ENCODE results near the gene ACAP2.
"Not testable (repeated sequence)": the region's sequence is repeated elsewhere in the genome, so short reads cannot be mapped to it uniquely, and the experiment has no call there.

The ACAP2 gene

DNA sequence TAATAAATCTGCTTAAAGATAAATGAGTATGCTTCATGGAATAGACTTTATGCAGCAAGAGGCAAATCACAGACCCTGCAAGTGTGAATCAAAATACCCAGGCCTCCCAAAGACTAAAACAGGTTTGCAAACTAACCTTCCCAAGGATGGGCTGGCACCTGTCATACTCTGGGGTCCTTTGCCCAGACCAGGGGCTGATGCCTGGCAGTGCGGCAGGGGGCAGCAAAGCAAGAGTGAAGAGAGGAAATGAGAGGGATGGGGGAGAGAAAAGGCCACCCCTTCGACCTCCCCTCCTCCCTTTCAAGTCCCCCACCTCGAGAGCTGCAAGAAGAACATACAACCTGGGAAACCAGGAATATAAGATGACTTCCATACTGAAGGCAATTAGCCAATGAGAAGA is 203.7 kb downstream of the ACAP2 start:
- Histone ChIP-seq H3K27me3 (ENCODE audit: control insufficient read depth in 1 of 2, insufficient read depth in 2 of 2, low read length in 2 of 2) (no peaks in the 10 kb centered on the region), H3K4me1 (ENCODE audit: control insufficient read depth in 1 of 2, insufficient read depth in 2 of 2, low read length in 2 of 2) (peaks cover 0 to 7% of the 10 kb centered on the region in 2 donors), H3K9me3 (ENCODE audit: control insufficient read depth in 1 of 2, low read length in 2 of 2) (peaks cover 4% of the 10 kb centered on the region in 2 donors), H3K36me3 (ENCODE audit: control insufficient read depth in 1 of 2, insufficient read depth in 2 of 2, low read length in 2 of 2) (peaks cover 0 to 5% of the 10 kb centered on the region in 2 donors), H3K27ac (ENCODE audit: low read depth, low read length) (no peak overlapping the region), H3K4me3 (ENCODE audit: low read depth in 1 of 2, low read length in 2 of 2) (no peak overlapping the region), H3K9ac (ENCODE audit: low read depth in 1 of 2, low read length in 2 of 2) (no peak overlapping the region)

DNA sequence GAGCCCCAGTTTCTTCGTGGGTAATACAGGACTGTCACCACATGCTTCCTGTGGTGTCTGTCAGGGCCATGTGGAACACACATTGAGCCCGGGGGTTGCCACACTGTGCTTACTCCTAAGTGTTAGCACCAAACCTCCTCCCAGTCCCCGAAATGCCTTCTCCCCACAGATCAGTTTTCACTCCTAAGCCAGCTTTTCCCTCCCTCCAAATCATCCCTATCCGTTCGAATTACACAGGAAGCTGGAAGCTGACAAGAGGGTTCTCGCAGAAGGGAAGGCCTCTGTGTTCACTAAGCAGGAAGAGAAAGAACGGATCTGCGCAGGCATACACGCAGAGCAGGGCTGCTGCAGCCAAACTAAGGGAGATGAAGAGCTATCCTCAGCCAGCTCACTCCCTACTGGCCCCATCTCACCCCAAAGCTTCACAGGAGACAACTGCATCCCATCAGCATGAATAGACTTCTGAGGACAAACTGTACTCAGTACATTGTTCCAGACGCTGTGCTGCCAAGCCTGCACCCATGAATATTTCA is 204.2 kb downstream of the ACAP2 start:
- Histone ChIP-seq H3K27me3 (ENCODE audit: control insufficient read depth in 1 of 2, insufficient read depth in 2 of 2, low read length in 2 of 2) (no peaks in the 10 kb centered on the region), H3K9ac (ENCODE audit: low read depth in 1 of 2, low read length in 2 of 2) (no peak overlapping the region), H3K36me3 (ENCODE audit: control insufficient read depth in 1 of 2, insufficient read depth in 2 of 2, low read length in 2 of 2) (peaks cover 0 to 5% of the 10 kb centered on the region in 2 donors), H3K4me1 (ENCODE audit: control insufficient read depth in 1 of 2, insufficient read depth in 2 of 2, low read length in 2 of 2) (peaks cover 0 to 7% of the 10 kb centered on the region in 2 donors), H3K9me3 (ENCODE audit: control insufficient read depth in 1 of 2, low read length in 2 of 2) (peaks cover 4% of the 10 kb centered on the region in 2 donors), H3K4me3 (ENCODE audit: low read depth in 1 of 2, low read length in 2 of 2) (no peak overlapping the region), H3K27ac (ENCODE audit: low read depth, low read length) (no peak overlapping the region)

DNA sequence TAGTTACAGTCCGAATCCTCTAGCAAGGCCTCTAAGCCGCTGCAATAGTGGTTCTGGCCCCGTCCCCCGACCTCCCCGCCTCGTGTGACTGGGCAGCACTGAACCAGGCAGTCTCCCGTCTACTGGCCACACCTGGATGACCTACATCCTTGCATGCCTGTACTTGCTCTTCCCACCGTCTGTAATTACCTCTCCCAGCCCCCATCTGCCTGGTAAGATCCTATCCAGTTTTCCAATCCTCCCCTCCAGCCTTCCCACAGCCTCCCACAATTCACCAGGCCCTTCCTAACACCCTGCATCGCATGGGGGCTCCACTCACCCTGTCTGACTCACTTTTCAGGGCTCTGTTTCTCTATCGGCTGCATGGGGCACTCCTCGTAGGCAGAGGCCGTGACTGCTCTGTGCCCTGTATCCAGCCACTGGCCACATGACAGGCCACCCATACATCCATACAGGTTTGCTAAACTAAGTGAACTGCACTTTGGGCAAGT is 204.7 kb downstream of the ACAP2 start:
- H3K36me3 ChIP-seq (ENCODE audit: control insufficient read depth in 1 of 2, insufficient read depth in 2 of 2, low read length in 2 of 2), result peaks cover 0 to 5% of the 10 kb centered on the region in 2 donors
- peaks cover 0 to 7% of the 10 kb centered on the region in 2 donors for H3K4me1 ChIP-seq (ENCODE audit: control insufficient read depth in 1 of 2, insufficient read depth in 2 of 2, low read length in 2 of 2)
- no peak overlapping the region for H3K4me3 ChIP-seq (ENCODE audit: low read depth in 1 of 2, low read length in 2 of 2)
- no peaks in the 10 kb centered on the region for H3K27me3 ChIP-seq (ENCODE audit: control insufficient read depth in 1 of 2, insufficient read depth in 2 of 2, low read length in 2 of 2)
- no peak overlapping the region for H3K9ac ChIP-seq (ENCODE audit: low read depth in 1 of 2, low read length in 2 of 2)
- peaks cover 4% of the 10 kb centered on the region in 2 donors for H3K9me3 ChIP-seq (ENCODE audit: control insufficient read depth in 1 of 2, low read length in 2 of 2)
- no peak overlapping the region for H3K27ac ChIP-seq (ENCODE audit: low read depth, low read length)

DNA sequence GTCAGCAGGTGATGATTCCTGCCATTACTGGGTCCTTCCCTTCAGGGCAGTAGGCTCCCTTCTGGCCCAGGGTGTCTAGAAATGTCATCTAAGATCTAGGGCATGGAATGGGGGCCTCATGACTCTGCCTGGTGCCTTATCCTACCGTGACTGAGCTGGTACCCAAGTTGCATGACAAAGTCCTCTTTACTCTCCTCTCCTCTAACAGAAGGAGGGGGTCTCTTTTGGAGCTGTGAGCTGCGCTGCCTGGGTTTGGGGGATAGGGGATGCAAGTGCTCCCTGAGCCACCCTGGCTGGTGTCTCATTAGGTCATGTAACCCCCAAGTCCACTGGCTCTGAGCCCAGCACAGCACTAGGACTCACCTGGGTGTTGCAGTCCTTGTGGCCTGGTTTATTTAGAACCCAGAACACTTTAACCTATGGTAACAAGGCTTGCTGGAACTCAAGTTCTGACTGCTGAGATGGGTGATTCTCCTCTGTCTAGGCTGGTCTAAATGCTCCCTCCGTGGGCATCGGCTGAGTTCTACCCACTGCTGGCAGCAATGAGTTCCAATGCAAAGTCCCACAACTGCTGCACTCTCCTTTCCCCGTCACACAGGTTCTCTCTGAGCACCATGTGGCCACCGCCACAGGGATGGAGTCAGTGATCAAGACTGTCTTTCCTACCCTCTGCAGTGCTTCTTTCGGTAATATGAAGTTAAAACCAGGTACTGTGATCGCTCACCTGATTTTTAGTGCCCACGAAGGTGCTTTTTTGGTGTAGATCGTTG is 205.8 kb downstream of the ACAP2 start:
- Histone ChIP-seq H3K36me3 (ENCODE audit: control insufficient read depth in 1 of 2, insufficient read depth in 2 of 2, low read length in 2 of 2) (peaks cover 0 to 5% of the 10 kb centered on the region in 2 donors), H3K27me3 (ENCODE audit: control insufficient read depth in 1 of 2, insufficient read depth in 2 of 2, low read length in 2 of 2) (no peaks in the 10 kb centered on the region), H3K9ac (ENCODE audit: low read depth in 1 of 2, low read length in 2 of 2) (no peak overlapping the region), H3K9me3 (ENCODE audit: control insufficient read depth in 1 of 2, low read length in 2 of 2) (peaks cover 4% of the 10 kb centered on the region in 2 donors), H3K4me1 (ENCODE audit: control insufficient read depth in 1 of 2, insufficient read depth in 2 of 2, low read length in 2 of 2) (peaks cover 0 to 7% of the 10 kb centered on the region in 2 donors), H3K4me3 (ENCODE audit: low read depth in 1 of 2, low read length in 2 of 2) (no peak overlapping the region), H3K27ac (ENCODE audit: low read depth, low read length) (no peak overlapping the region)

DNA sequence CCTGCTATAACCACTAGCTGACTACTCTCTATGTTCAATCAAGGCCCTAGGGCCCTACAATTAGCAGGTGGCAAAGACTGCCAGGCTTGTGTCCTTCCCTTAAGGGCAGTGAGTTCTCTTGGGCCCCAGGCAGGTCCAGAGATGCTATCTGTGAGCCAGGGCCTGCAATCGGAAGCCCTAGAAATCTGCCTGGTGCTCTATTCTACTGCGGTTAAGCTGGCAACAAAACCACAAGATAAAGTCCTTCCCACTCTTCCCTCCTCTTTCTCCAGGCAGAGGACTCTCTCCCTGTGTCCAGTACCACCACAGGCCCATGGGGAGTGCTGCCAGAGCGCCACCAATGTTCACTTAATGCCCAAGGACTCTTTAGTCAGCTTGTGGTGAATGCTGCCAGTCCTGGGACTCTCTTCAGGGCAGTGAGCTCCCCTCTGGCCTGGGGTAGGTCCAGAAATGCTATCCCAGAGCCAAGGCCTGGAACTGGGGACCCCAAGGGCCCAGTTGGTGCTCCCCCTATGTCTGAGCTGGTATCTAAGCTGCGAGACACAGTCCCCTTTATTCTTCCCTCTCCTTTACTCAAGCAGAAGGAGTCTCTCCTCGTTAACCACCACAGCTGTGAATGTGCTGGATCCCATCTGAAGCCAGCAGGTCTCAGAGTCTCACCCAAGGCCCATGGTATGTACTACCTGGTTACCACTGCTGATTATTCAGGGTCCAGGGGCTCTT is 206.6 kb downstream of the ACAP2 start:
- Histone ChIP-seq H3K4me3 (ENCODE audit: low read depth in 1 of 2, low read length in 2 of 2) (no peak overlapping the region), H3K36me3 (ENCODE audit: control insufficient read depth in 1 of 2, insufficient read depth in 2 of 2, low read length in 2 of 2) (peaks cover 0 to 5% of the 10 kb centered on the region in 2 donors), H3K4me1 (ENCODE audit: control insufficient read depth in 1 of 2, insufficient read depth in 2 of 2, low read length in 2 of 2) (peaks cover 0 to 7% of the 10 kb centered on the region in 2 donors), H3K9me3 (ENCODE audit: control insufficient read depth in 1 of 2, low read length in 2 of 2) (peaks cover 4% of the 10 kb centered on the region in 2 donors), H3K27ac (ENCODE audit: low read depth, low read length) (no peak overlapping the region), H3K9ac (ENCODE audit: low read depth in 1 of 2, low read length in 2 of 2) (no peak overlapping the region), H3K27me3 (ENCODE audit: control insufficient read depth in 1 of 2, insufficient read depth in 2 of 2, low read length in 2 of 2) (no peaks in the 10 kb centered on the region)

DNA sequence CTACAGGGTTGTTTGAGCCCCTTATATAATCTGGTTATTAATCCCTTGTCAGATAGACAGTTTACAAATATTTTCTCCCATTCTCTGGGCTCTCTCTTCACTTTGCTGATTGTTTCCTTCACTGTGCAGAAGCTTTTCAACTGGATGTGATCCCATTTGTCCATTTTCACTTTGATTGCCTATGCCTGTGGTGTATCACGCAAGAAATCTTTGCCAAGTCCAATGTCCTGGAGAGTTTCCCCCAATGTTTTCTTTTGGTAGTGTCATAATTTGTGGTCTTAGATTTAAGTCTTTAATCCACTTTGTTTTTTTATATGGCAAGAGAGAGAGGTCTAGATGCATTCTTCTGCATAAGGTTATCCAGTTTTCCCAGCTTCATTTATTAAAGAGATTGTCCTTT is 212.6 kb downstream of the ACAP2 start:
- Histone ChIP-seq H3K36me3 (ENCODE audit: control insufficient read depth in 1 of 2, insufficient read depth in 2 of 2, low read length in 2 of 2) (no peaks in the 10 kb centered on the region), H3K4me1 (ENCODE audit: control insufficient read depth in 1 of 2, insufficient read depth in 2 of 2, low read length in 2 of 2) (no peaks in the 10 kb centered on the region), H3K4me3 (ENCODE audit: low read depth in 1 of 2, low read length in 2 of 2) (no peak overlapping the region), H3K9ac (ENCODE audit: low read depth in 1 of 2, low read length in 2 of 2) (no peak overlapping the region), H3K27ac (ENCODE audit: low read depth, low read length) (no peak overlapping the region), H3K27me3 (ENCODE audit: control insufficient read depth in 1 of 2, insufficient read depth in 2 of 2, low read length in 2 of 2) (no peaks in the 10 kb centered on the region), H3K9me3 (ENCODE audit: control insufficient read depth in 1 of 2, low read length in 2 of 2) (no peaks in the 10 kb centered on the region)

DNA sequence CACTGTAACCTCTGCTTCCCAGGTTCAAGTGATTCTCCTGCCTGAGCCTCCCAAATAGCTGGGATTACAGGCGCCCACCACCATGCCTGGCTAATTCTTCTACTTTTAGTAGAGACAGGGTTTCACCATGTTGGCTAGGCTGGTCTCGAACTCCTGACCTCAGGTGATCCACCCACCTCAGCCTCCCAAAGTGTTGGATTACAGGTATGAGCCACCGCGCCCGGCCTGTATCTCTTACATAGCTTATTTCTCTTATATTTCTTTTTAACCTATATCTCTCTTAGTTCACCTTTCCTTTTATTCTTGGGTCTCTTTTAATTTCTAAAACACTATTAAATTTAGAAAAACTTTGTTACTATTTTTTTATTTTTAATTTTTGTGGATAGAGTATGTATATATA is 213.9 kb downstream of the ACAP2 start:
- not testable (repeated sequence) for H3K27ac ChIP-seq (ENCODE audit: low read depth, low read length); H3K9ac ChIP-seq (ENCODE audit: low read depth in 1 of 2, low read length in 2 of 2); H3K4me1 ChIP-seq (ENCODE audit: control insufficient read depth in 1 of 2, insufficient read depth in 2 of 2, low read length in 2 of 2); H3K4me3 ChIP-seq (ENCODE audit: low read depth in 1 of 2, low read length in 2 of 2); H3K9me3 ChIP-seq (ENCODE audit: control insufficient read depth in 1 of 2, low read length in 2 of 2); H3K27me3 ChIP-seq (ENCODE audit: control insufficient read depth in 1 of 2, insufficient read depth in 2 of 2, low read length in 2 of 2); H3K36me3 ChIP-seq (ENCODE audit: control insufficient read depth in 1 of 2, insufficient read depth in 2 of 2, low read length in 2 of 2)

DNA sequence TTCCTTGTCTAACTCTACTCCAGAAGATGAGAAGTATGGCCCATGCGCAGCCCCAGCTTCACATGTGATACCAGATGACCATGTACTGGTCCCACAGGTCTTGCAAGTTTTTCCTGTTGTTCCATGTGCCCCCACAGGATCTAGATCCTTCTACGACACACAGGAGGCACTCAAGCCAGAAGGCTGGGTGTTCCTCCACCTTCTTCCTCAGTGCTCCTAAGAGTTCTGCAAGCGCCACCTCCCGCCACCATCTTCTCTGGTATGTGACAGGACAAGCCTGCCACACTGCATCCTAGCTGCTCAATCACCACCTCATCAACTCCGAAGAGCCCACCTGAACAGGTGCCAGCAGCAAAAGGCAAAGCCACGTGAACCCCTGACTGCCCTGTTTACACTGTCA is 214.9 kb downstream of the ACAP2 start:
- Histone ChIP-seq H3K36me3 (ENCODE audit: control insufficient read depth in 1 of 2, insufficient read depth in 2 of 2, low read length in 2 of 2) (no peaks in the 10 kb centered on the region), H3K4me3 (ENCODE audit: low read depth in 1 of 2, low read length in 2 of 2) (no peak overlapping the region), H3K4me1 (ENCODE audit: control insufficient read depth in 1 of 2, insufficient read depth in 2 of 2, low read length in 2 of 2) (no peaks in the 10 kb centered on the region), H3K27me3 (ENCODE audit: control insufficient read depth in 1 of 2, insufficient read depth in 2 of 2, low read length in 2 of 2) (no peaks in the 10 kb centered on the region), H3K27ac (ENCODE audit: low read depth, low read length) (no peak overlapping the region), H3K9me3 (ENCODE audit: control insufficient read depth in 1 of 2, low read length in 2 of 2) (no peaks in the 10 kb centered on the region), H3K9ac (ENCODE audit: low read depth in 1 of 2, low read length in 2 of 2) (no peak overlapping the region)

DNA sequence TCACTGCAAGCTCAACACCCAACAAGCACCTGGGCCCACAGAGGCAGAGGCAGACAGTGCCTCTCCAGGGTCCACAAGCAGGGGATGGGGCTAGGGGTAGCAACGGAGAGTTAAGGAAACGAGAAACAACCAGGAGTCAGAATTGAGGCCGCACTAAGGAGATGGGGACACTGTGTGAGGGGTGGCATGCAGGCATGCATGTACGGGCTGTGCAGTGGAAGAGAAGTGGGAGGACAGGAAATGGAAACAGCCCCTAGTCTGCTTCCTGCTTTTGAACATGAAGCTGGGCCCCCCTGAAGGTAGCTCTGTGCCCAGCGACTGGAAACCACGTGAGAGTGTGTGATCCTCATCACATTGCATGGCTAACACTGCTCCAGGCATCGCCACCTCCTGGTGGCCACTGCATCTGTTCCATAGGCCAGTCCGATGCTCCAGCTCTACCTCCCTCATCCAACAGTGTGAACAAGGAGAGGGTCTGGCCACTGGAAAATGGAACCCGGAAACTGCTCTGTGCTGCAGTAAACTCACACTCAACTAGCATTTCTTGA is 215.8 kb downstream of the ACAP2 start:
- Histone ChIP-seq H3K4me3 (ENCODE audit: low read depth in 1 of 2, low read length in 2 of 2) (no peak overlapping the region), H3K27me3 (ENCODE audit: control insufficient read depth in 1 of 2, insufficient read depth in 2 of 2, low read length in 2 of 2) (no peaks in the 10 kb centered on the region), H3K27ac (ENCODE audit: low read depth, low read length) (no peak overlapping the region), H3K36me3 (ENCODE audit: control insufficient read depth in 1 of 2, insufficient read depth in 2 of 2, low read length in 2 of 2) (no peaks in the 10 kb centered on the region), H3K9ac (ENCODE audit: low read depth in 1 of 2, low read length in 2 of 2) (no peak overlapping the region), H3K4me1 (ENCODE audit: control insufficient read depth in 1 of 2, insufficient read depth in 2 of 2, low read length in 2 of 2) (no peaks in the 10 kb centered on the region), H3K9me3 (ENCODE audit: control insufficient read depth in 1 of 2, low read length in 2 of 2) (no peaks in the 10 kb centered on the region)

DNA sequence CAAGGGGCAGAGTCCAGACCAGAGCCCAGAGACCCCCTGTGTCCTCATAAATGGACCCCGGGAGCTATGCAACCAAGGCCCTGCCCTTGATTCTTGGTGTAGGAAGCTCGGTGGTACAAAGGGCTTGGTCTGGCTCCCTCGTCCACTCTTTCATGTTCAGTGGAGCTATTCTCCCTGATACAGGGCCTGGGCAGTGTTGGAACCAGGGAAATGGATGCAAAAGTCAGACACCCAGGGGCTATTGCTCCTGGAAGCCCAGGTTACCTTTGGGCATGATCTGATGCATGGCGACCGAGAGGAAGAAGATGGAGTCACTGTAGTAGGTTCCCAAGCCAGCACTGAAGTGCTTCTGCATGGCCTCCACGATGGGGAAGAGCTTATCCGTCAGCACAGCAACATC is 216.4 kb downstream of the ACAP2 start:
- no peaks in the 10 kb centered on the region for H3K9me3 ChIP-seq (ENCODE audit: control insufficient read depth in 1 of 2, low read length in 2 of 2)
- H3K9ac ChIP-seq (ENCODE audit: low read depth in 1 of 2, low read length in 2 of 2), result no peak overlapping the region
- H3K36me3 ChIP-seq (ENCODE audit: control insufficient read depth in 1 of 2, insufficient read depth in 2 of 2, low read length in 2 of 2), result no peaks in the 10 kb centered on the region
- H3K27ac ChIP-seq (ENCODE audit: low read depth, low read length), result no peak overlapping the region
- no peaks in the 10 kb centered on the region for H3K27me3 ChIP-seq (ENCODE audit: control insufficient read depth in 1 of 2, insufficient read depth in 2 of 2, low read length in 2 of 2)
- no peak overlapping the region for H3K4me3 ChIP-seq (ENCODE audit: low read depth in 1 of 2, low read length in 2 of 2)
- no peaks in the 10 kb centered on the region for H3K4me1 ChIP-seq (ENCODE audit: control insufficient read depth in 1 of 2, insufficient read depth in 2 of 2, low read length in 2 of 2)

All from duodenal mucosa (tissue), 2 donors.